ENCODE measurements around the gene PKD1L1. TPM values are rescaled to one million over a fixed set of nuclear protein-coding genes. Genes with fewer than 3 reads are reported as not detected.

PKD1L1 gene
- total RNA-seq, 4 donors from 2014 or later, result 0.44 to 1.1 (median 0.75) TPM

DNA sequence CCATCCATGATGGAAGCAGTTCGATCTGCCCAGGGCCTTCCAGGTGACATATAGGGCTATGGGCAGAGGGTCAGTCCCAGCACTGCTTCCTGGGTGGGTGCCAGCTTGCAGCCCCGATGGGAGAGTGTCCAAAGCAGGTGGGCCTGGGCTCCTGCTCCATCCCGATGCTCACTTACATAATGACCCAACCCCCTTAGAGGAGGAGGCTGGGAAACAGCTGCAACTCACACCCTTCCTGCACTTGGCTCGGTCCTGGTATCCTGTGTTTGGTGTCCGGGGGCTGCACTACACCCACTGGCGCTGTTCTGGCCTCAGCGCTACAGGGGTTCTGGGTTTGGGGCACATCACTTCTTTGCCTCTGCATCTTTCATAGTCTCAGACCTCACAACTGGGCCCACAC is 58.5 kb downstream of the PKD1L1 start:
- TF ChIP-seq, protein P1, sequence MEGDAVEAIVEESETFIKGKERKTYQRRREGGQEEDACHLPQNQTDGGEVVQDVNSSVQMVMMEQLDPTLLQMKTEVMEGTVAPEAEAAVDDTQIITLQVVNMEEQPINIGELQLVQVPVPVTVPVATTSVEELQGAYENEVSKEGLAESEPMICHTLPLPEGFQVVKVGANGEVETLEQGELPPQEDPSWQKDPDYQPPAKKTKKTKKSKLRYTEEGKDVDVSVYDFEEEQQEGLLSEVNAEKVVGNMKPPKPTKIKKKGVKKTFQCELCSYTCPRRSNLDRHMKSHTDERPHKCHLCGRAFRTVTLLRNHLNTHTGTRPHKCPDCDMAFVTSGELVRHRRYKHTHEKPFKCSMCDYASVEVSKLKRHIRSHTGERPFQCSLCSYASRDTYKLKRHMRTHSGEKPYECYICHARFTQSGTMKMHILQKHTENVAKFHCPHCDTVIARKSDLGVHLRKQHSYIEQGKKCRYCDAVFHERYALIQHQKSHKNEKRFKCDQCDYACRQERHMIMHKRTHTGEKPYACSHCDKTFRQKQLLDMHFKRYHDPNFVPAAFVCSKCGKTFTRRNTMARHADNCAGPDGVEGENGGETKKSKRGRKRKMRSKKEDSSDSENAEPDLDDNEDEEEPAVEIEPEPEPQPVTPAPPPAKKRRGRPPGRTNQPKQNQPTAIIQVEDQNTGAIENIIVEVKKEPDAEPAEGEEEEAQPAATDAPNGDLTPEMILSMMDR (IDR thresholded peaks at IDR 0.05; ENCODE audit: low read depth), result no peak

DNA sequence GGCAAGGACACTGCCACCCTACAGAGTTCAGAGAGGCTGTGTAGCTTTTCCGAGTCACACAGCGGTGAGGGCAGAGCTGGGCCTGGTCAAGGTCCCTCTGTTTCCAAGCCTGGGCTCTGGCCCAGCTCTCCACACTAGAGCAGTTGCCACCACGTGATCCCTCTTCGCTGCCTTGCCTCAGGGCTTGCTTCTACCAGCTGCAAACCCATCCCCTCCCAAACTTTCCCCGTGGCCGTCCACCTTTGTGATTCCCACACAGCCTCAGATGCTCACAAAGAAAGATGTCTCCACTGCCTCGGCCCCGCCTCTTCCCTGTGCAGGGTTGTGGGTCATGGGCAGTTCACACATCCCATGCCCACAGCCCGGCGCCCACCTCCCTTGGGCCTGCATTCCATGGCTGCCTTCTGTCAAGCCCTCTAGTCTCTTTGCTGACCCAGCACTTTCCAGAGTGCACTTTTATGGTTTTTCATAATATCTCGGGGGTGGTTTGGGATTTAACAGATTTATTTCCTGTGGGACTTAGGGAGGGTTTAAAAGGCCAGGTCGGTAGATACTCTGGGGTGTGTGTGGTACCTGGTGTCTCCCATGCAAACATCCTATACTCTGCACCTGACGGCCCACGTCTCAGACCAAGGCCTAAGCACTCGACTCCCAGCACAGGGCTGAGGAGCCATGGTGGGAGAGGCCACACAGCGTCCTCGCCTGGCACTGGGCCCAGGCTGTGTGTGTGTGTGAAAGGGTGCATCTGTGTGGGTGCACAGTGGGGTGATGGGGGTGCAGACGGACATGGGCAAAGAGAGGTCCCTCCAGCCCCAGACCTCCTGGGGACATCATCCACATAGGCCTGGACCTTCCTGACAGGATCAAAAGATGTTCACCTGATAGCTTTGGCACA is 59.6 kb downstream of the PKD1L1 start:
- TF ChIP-seq, protein P1 (IDR thresholded peaks at IDR 0.05; ENCODE audit: low read depth), result no peak

DNA sequence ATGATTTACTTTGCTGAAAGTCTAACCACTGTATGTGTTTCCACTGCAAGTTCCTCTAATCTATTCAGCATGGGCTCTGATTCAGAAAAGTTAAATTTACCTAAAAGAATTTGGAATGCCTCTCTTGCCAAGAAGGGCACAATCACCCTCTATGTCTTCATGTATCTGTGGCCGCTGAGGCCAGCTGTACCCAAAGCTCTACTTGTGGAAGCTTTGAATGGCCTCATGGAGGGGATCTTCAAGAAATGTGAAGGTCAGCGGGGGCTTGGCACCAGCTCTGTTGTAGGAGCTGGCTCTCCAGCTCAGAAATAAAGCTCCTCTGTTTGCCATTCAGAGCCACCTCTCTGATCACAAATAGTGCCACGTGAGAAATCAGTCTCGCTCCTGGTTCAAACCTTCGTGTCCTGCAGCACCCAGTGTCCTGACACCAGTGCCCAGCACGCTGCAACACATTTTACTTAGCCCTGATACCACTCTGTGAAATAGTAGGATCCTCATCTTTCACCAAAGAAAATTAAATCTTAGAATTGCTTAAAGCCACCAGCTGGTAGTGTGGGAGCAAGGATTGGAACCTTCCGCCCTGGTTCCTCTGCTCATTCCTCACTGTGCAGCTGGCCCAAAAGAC is 61.1 kb downstream of the PKD1L1 start:
- TF ChIP-seq, protein P1 (IDR thresholded peaks at IDR 0.05; ENCODE audit: low read depth), result no peak

DNA sequence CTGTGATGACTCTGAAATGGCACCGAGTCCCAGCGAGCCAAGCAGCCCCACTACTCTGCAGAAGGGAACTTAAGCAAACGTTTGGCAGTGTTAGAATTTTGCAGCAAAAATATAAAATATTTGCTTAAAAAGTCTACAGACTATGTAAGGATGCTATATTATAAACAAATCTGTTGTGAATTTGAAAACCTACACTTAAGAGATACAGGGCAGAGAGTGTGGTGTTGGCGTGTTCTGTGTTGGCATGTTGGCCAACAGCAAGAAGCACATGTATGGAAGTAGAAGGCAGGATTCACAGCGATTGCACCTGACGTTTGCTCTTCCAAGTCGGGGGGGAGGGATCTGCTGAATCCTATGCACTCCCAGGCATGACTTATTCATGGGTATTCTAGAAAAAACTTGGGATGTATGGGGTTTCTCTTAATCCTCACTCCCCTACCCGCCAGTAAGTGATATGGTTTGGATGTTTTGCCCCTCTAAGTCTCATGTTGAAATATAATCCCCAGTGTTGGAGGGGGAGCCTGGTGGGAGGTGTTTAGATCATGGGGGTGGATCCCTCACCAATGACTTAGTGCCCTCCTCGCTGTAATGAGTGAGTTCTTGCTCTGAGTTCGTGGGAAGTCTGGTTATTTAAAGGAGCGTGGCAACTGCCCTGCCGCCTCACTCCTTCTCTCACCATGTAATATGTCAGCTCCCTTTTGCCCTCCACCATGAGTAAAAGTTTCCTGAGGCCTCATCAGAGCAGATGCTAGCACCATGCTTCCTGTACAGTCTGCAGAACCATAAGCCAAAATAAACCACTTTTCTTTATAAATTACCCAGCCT is 62.1 kb downstream of the PKD1L1 start:
- TF ChIP-seq, protein P1 (IDR thresholded peaks at IDR 0.05; ENCODE audit: low read depth), result no peak

DNA sequence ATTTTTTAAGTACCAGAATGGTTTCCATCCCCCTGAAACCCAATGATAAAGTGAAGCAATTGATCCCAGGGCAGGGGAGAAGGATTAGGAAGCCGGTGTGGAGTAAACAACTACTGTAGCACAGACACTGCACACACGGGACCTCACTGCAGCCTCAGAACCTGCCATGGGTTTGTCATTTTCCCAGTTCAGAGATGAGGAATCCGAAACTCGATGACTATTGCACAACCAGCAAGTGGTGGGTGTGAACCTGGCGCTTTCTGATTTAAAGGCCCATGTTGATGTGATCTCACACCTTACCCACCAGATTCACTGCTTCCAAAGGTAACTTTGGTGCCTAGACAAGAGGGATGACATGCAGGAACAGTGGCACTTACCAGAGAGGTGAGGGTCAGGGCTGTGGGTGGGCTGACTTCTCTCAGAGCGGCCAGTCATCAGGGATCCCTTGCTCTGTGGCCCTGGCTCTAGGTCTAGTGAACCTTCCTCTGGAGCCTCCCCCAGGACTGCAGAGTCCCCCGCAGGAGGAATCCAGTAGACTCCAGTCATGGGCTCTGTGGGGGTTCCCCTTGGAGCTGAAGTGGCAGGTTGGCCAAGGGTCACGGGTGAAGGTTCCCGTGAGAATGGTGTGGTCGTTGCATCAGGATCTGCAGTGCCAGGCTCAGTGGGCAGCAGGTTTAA is 62.8 kb downstream of the PKD1L1 start:
- TF ChIP-seq, protein P1 (IDR thresholded peaks at IDR 0.05; ENCODE audit: low read depth), result no peak

DNA sequence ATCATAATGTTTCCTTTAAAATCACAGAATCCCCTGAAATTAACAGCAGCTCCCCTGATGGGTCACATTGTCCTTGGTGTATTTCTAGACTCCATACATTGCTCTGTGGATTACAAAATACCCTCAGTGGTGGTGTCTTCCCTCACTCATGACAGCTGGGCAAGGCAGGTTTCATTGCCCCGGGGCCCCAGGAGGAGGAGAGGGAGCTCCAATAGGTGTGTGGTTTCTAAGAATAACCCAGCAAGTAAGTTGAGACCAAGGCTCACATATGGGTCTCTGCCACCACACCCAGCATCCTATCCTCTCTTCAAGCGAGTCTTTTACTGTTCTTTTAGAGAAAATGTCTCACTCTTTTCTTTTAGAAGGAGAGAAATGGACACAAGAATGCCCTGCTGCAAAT is 63.6 kb downstream of the PKD1L1 start:
- TF ChIP-seq, protein P1 (IDR thresholded peaks at IDR 0.05; ENCODE audit: low read depth), result no peak

Measured in subcutaneous adipose tissue (tissue), 4 donors.